OCI-LY1 (cell line): ENCODE results near the gene ORC3.

Experiments used
- H2AFZ ChIP-seq: fragments of 200-600 bp; sonication (generic), shearing (Covaris generic); 2 replicates; pipeline ENCODE4 v1.6.0; 2014; ENCODE audit warnings: antibody characterized with exemption, mild to moderate bottlenecking, low read length
- H3F3A ChIP-seq: fragments of 200-600 bp; sonication (generic), shearing (Covaris generic); 2 replicates; pipeline ENCODE4 v1.6.0; 2014; ENCODE audit warnings: mild to moderate bottlenecking, antibody characterized with exemption, low read length, moderate library complexity; ENCODE audit not compliant: insufficient read depth
- H3K27ac ChIP-seq: fragments of 200-600 bp; sonication (generic); 2 replicates; pipeline ENCODE4 v1.5.1; 2014; ENCODE audit warnings: low read length, mixed run types, mild to moderate bottlenecking, low read depth; ENCODE audit not compliant: poor library complexity, severe bottlenecking
- H3K27me3 ChIP-seq: fragments of 200-600 bp; sonication (generic); 2 replicates; pipeline ENCODE4 v1.6.0; 2014; ENCODE audit warnings: antibody characterized with exemption, mild to moderate bottlenecking, low read length, moderate library complexity; ENCODE audit not compliant: insufficient read depth
- H3K36me3 ChIP-seq: fragments of 200-600 bp; sonication (generic); 2 replicates; pipeline ENCODE4 v1.6.1; 2014; ENCODE audit warnings: mild to moderate bottlenecking, antibody characterized with exemption, low read length, moderate library complexity, mixed read lengths; ENCODE audit not compliant: insufficient read depth
- H3K4me1 ChIP-seq: fragments of 200-600 bp; sonication (generic); 2 replicates; pipeline ENCODE4 v1.5.1; 2014; ENCODE audit warnings: mild to moderate bottlenecking, low read length, moderate library complexity; ENCODE audit not compliant: insufficient read depth, severe bottlenecking
- H3K4me2 ChIP-seq: fragments of 200-600 bp; sonication (generic), shearing (Covaris generic); 2 replicates; pipeline ENCODE4 v1.6.1; 2014; ENCODE audit warnings: low read length
- H3K4me3 ChIP-seq: fragments of 200-600 bp; sonication (generic); 2 replicates; pipeline ENCODE4 v1.5.1; 2014; ENCODE audit warnings: low read length, low read depth, mild to moderate bottlenecking, mixed read lengths; ENCODE audit not compliant: poor library complexity, severe bottlenecking
- H3K79me2 ChIP-seq: fragments of 200-600 bp; shearing (Covaris generic); 2 replicates; pipeline ENCODE4 v1.6.1; 2016; ENCODE audit warnings: mixed run types, low read length, mixed read lengths; ENCODE audit not compliant: insufficient read depth
- H3K9ac ChIP-seq: fragments of 200-600 bp; sonication (generic), shearing (Covaris generic); 2 replicates; pipeline ENCODE4 v1.6.1; 2014; ENCODE audit warnings: mild to moderate bottlenecking, low read length, mixed read lengths
- H3K9me2 ChIP-seq: fragments of 200-600 bp; sonication (generic), shearing (Covaris generic); 2 replicates; pipeline ENCODE4 v1.6.1; 2014; ENCODE audit warnings: low read depth, mild to moderate bottlenecking, low read length, mixed read lengths
- H3K9me3 ChIP-seq: fragments of 200-600 bp; shearing (Covaris generic); 2 replicates; pipeline ENCODE4 v1.6.1; 2014; ENCODE audit warnings: low read length, mixed read lengths
- H4K20me1 ChIP-seq: fragments of 200-600 bp; sonication (generic), shearing (Covaris generic); 2 replicates; pipeline ENCODE4 v1.6.0; 2016; ENCODE audit warnings: mild to moderate bottlenecking, low read length; ENCODE audit not compliant: insufficient read depth
- CTCF ChIP-seq: fragments of 200-600 bp; sonication (generic), shearing (Covaris generic); IDR thresholded peaks from 2 replicates; pipeline ENCODE4 v1.5.1; 2017; ENCODE audit warnings: mild to moderate bottlenecking, antibody characterized with exemption, low read length, moderate library complexity, mixed read lengths
- EZH2 ChIP-seq: fragments of 200-600 bp; sonication (generic), shearing (Covaris generic); IDR thresholded peaks from 2 replicates; pipeline ENCODE4 v1.8.0; 2017; ENCODE audit warnings: borderline replicate concordance, mixed run types, mild to moderate bottlenecking, antibody characterized with exemption, low read length, moderate library complexity, mixed read lengths

Gene ORC3

DNA sequence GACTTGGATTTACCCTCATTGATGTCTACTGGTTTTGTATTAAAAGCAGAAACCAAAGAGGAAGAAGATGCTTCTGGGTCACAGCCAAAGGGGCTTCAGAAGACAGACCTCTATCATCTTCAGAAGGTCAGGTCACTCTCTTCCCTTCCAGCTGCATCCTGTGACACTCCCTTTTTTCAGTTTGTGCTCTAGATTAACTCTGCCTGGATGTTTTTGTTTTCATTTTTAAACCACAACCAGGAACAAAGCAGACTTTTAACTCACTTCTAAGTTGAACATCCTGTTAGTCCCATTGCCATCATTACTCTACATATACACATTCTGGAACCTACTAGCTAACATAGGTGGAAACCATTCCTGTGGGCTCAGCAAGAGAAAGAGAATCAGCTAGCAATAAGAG, 66.9 kb downstream of the ORC3 start:
- Histone ChIP-seq H3K27me3 (no peaks in the 10 kb centered on the region), H3F3A (no peaks in the 10 kb centered on the region), H2AFZ (no peak overlapping the region), H3K79me2 (no peaks in the 10 kb centered on the region), H3K9me3 (no peaks in the 10 kb centered on the region), H3K4me1 (peaks cover 9% of the 10 kb centered on the region), H3K4me3 (no peak overlapping the region), H4K20me1 (no peaks in the 10 kb centered on the region), H3K27ac (peak overlapping the region; percentile 6), H3K36me3 (peaks cover 44% of the 10 kb centered on the region), H3K9ac (no peak overlapping the region), H3K4me2 (no peak overlapping the region), H3K9me2 (no peaks in the 10 kb centered on the region)
- TF ChIP-seq CTCF, result no peak
- no peak for TF ChIP-seq EZH2

DNA sequence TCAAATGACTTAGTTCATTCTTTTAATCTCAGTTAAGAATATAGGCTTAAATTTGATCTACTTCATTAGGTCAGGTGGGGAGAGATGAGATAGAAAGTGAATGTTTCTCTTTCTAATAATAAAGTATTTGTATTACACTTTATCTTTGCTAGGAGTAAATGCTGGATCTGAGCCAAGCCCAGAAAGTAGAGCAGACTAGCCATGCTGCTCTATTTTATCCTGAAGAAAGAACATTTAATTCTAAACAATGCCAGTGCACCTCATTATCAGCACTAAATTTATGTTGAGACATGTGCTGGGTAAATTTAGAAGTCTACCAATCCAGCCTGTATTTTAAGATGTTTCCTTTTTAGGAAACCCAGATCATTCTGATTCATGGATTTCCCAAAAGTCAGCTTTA, 68.6 kb downstream of the ORC3 start:
- Histone ChIP-seq H2AFZ (no peak overlapping the region), H3K27ac (no peak overlapping the region), H3K79me2 (no peaks in the 10 kb centered on the region), H3K4me3 (no peak overlapping the region), H3K4me2 (no peak overlapping the region), H3K9ac (no peak overlapping the region), H4K20me1 (no peaks in the 10 kb centered on the region), H3K9me3 (no peaks in the 10 kb centered on the region), H3K4me1 (peaks cover 9% of the 10 kb centered on the region), H3F3A (no peaks in the 10 kb centered on the region), H3K27me3 (no peaks in the 10 kb centered on the region), H3K36me3 (peaks cover 39% of the 10 kb centered on the region), H3K9me2 (no peaks in the 10 kb centered on the region)
- TF ChIP-seq EZH2, result no peak
- no peak for TF ChIP-seq CTCF

DNA sequence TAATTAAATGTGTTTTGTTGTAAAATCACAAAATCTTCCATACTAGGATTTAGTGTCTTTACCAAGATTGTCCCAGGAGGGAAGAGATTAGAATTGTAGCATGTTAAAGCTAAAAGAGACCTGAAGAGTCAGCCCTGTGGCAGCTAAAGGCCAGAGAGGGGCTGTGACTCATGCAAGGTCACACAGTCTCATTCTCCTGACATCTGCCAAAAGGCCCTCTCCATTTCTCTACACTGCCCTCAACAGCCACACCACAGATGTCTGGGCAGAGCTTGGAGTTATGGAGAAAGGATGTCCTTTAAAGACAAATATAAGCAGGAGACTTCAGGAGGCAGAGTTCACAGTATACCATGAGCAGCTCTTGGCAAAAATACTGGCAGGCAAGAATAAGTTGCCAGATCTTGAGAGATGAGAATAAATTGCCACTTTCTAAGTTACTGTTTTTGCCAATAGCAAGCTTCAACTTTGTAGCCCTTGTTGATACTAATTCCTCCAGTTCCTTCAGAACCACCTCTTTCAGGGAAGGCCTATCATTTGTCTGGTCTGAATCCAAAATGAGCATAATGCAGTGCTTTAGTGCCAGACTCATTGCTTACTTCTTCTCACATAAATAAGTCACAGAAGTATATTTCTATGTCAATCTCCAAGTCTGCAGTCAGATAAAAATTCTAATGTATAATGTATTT, 70.4 kb downstream of the ORC3 start:
- no peak overlapping the region for H3K4me2 ChIP-seq
- H3K4me1 ChIP-seq, result peaks cover 9% of the 10 kb centered on the region
- no peaks in the 10 kb centered on the region for H3K9me2 ChIP-seq
- H3K9ac ChIP-seq, result no peak overlapping the region
- H2AFZ ChIP-seq, result no peak overlapping the region
- H3K9me3 ChIP-seq, result no peaks in the 10 kb centered on the region
- no peaks in the 10 kb centered on the region for H4K20me1 ChIP-seq
- H3K4me3 ChIP-seq, result no peak overlapping the region
- TF ChIP-seq EZH2 (no peak), CTCF (no peak)
- H3K36me3 ChIP-seq, result peaks cover 24% of the 10 kb centered on the region
- H3K27ac ChIP-seq, result no peak overlapping the region
- no peaks in the 10 kb centered on the region for H3K79me2 ChIP-seq
- H3F3A ChIP-seq, result peaks cover 3% of the 10 kb centered on the region; the same call in 1 of the 2 replicates
- no peaks in the 10 kb centered on the region for H3K27me3 ChIP-seq
